NK-92 (cell line): ENCODE measurements around the gene RNF208.

Experiments
- DNase-seq: peaks from one replicate; lab custom pipeline; 2025; ENCODE audit not compliant: unreplicated experiment; lab: John Stamatoyannopoulos, UW

The RNF208 gene

GRCh38 chr9:137228506-137228967 is 6.5 kb upstream of the RNF208 start:
- DNase-seq = no peak

- no peak for DNase-seq
Measured at GRCh38 chr9:137227853-137228505, 5.9 kb upstream of the RNF208 start.

- DNase-seq = no peak
Measured at GRCh38 chr9:137227054-137227852, 5.2 kb upstream of the RNF208 start, which contains the start of gene RNF224. RNF224 (plus strand) TSS chr9:137227502; CDS start chr9:137228336, 834 bp downstream.

GRCh38 chr9:137226338-137227053 is 4.5 kb upstream of the RNF208 start:
- DNase-seq = no peak

GRCh38 chr9:137225699-137226331 is 3.8 kb upstream of the RNF208 start:
- DNase-seq = no peak

- no peak for DNase-seq
Measured at GRCh38 chr9:137224830-137225694, 3.0 kb upstream of the RNF208 start, which contains the start of gene CYSRT1. CYSRT1 (plus strand) TSS chr9:137225174; CDS start chr9:137225622, 448 bp downstream.

GRCh38 chr9:137223078-137223970 is 1.3 kb upstream of the RNF208 start:
- peak; percentile 95 for DNase-seq

GRCh38 chr9:137221506-137222111 is 431 bp downstream of the RNF208 start:
- DNase-seq = no peak

GRCh38 chr9:137221095-137221505 is 940 bp downstream of the RNF208 start:
- DNase-seq = no peak

- DNase-seq = no peak
Measured at GRCh38 chr9:137220317-137221094, 1.5 kb downstream of the RNF208 start.

GRCh38 chr9:137219757-137220316 is 2.2 kb downstream of the RNF208 start:
- DNase-seq = no peak

GRCh38 chr9:137218754-137219271 is 3.2 kb downstream of the RNF208 start:
- DNase-seq = no peak

- no peak for DNase-seq
Measured at GRCh38 chr9:137218212-137218753, 3.8 kb downstream of the RNF208 start.

- no peak for DNase-seq
Measured at GRCh38 chr9:137217276-137218211, 4.5 kb downstream of the RNF208 start.

GRCh38 chr9:137216188-137216965 is 5.7 kb downstream of the RNF208 start:
- DNase-seq = no peak
